Measurements from ENCODE around the gene TEX264. TPM values are rescaled to one million over a fixed set of nuclear protein-coding genes. Genes with fewer than 3 reads are reported as not detected.

TEX264 gene
- total and polyA plus RNA-seq, 7 donors, result 16.8 to 71.5 (median 29.6) TPM

DNA sequence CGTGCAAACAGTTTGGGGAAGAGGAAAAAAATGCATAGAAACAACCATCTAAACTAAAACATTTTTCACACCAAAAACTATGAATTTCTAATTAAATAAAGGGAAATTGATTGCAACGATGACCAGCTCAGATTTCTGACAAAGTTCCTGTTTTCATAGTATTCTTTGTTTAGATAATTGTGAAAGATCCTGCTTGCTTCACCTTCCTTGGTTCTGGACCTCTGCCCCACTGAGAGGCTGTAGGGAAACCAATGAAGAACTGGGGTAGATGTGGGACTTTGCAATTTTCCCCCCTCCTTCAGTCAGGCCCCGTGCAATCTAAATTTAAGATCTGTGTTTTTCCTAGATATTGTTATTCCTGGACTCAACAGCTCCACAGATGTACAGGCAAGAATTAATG is 13.8 kb upstream of the TEX264 start:
- WGBS, 3 donors, result 89 to 92% (median 90%) methylated on average over 3 of the region's 3 CpGs
- H3K4me3 ChIP-seq, result no peak overlapping the region
- H3K27me3 ChIP-seq (ENCODE audit: insufficient read depth in 3 of 3, low read length in 2 of 3), result no peaks in the 10 kb centered on the region
- no peak overlapping the region for H3K27ac ChIP-seq
- ATAC-seq, result no peak
- intact Hi-C loops (cut with DNase I), result no loop called here
- TF ChIP-seq, protein P1, sequence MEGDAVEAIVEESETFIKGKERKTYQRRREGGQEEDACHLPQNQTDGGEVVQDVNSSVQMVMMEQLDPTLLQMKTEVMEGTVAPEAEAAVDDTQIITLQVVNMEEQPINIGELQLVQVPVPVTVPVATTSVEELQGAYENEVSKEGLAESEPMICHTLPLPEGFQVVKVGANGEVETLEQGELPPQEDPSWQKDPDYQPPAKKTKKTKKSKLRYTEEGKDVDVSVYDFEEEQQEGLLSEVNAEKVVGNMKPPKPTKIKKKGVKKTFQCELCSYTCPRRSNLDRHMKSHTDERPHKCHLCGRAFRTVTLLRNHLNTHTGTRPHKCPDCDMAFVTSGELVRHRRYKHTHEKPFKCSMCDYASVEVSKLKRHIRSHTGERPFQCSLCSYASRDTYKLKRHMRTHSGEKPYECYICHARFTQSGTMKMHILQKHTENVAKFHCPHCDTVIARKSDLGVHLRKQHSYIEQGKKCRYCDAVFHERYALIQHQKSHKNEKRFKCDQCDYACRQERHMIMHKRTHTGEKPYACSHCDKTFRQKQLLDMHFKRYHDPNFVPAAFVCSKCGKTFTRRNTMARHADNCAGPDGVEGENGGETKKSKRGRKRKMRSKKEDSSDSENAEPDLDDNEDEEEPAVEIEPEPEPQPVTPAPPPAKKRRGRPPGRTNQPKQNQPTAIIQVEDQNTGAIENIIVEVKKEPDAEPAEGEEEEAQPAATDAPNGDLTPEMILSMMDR (IDR thresholded peaks at IDR 0.05), result no peak
- H3K4me1 ChIP-seq, result no peaks in the 10 kb centered on the region
- H3K9me3 ChIP-seq, result no peaks in the 10 kb centered on the region
- peaks cover 11 to 71% of the 10 kb centered on the region in 2 donors for H3K36me3 ChIP-seq (ENCODE audit: insufficient read depth in 1 of 2, low read depth in 1 of 2)
- DNase-seq, result no peak

DNA sequence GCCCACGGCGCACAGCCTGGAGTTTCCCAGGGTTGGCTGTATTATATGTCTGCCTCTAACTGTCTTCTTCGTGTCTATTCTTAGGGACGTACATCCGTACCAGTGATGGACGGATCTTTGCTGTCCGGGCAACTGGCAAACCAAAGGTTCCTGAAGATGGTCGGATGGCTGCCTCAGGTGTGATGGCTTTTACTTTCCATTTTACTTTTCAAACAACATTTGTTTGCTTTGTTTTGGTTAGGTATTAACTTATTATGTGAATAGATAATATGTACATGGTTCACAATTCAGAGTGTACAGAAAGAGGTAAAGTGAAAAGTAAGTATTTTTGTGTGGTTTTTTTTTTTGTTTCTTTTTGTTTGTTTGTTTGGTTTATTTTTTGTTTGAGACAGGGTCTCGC is 11.1 kb upstream of the TEX264 start:
- Histone ChIP-seq H3K4me3 (no peak overlapping the region), H3K4me1 (no peaks in the 10 kb centered on the region), H3K9me3 (no peaks in the 10 kb centered on the region), H3K36me3 (ENCODE audit: insufficient read depth in 1 of 2, low read depth in 1 of 2) (peaks cover 11 to 95% of the 10 kb centered on the region in 2 donors), H3K27me3 (ENCODE audit: insufficient read depth in 3 of 3, low read length in 2 of 3) (no peaks in the 10 kb centered on the region), H3K27ac (no peak overlapping the region)
- ATAC-seq, result no peak
- intact Hi-C loops (cut with DNase I), result no loop called here
- no peak for DNase-seq
- TF ChIP-seq, protein P1 (IDR thresholded peaks at IDR 0.05), result no peak
- 95 to 96% (median 96%) methylated on average over 9 of the region's 9 CpGs for WGBS, 3 donors

DNA sequence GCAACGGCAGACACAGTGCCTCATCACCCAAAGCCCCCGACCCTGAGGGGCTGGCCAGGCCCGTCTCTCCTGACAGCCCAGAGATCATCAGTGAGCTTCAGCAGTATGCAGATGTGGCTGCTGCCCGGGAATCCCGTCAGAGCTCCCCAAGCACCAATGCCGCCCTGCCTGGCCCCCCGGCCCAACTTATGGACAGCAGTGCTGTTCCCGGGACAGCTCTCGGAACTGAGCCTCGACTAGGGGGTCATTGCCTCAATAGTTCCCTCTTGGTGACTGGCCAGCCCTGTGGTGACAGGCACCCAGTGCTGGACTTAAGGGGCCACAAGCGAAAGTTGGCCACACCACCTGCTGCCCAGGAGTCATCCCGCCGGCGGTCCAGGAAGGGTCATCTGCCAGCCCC is 8.6 kb upstream of the TEX264 start:
- Histone ChIP-seq H3K36me3 (ENCODE audit: insufficient read depth in 1 of 2, low read depth in 1 of 2) (peaks cover 11 to 77% of the 10 kb centered on the region in 2 donors), H3K9me3 (no peaks in the 10 kb centered on the region), H3K4me3 (no peak overlapping the region), H3K27me3 (ENCODE audit: insufficient read depth in 3 of 3, low read length in 2 of 3) (no peaks in the 10 kb centered on the region), H3K4me1 (no peaks in the 10 kb centered on the region), H3K27ac (no peak overlapping the region)
- 92 to 95% (median 94%) methylated on average over 14 of the region's 14 CpGs for WGBS, 3 donors
- ATAC-seq, result no peak
- TF ChIP-seq, protein P1 (IDR thresholded peaks at IDR 0.05), result no peak
- intact Hi-C loops (cut with DNase I), result no loop called here
- DNase-seq, result no peak

DNA sequence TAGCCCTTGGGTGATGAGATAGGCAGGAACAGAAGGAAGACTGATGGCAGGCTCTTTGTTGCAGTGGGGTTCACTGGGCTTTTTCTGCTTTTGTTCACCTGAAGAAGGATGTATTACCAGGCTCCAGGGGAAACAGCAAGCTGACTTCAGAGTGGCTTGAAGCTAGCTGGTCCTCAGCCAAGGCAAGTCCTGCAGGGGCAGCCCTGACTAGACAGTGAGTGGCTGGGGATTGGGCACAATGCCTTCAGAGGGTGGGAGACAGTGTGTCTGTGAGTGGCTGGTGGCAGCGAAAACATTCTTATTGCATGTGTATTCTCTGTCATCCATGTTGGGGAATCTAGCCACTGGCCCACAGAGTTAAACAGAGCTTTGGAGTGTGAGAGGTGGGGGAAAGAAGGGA is 2.3 kb upstream of the TEX264 start:
- ATAC-seq, result no peak
- Histone ChIP-seq H3K4me1 (peaks cover 10% of the 10 kb centered on the region), H3K27me3 (ENCODE audit: insufficient read depth in 3 of 3, low read length in 2 of 3) (no peaks in the 10 kb centered on the region), H3K36me3 (ENCODE audit: insufficient read depth in 1 of 2, low read depth in 1 of 2) (peaks cover 0 to 16% of the 10 kb centered on the region in 2 donors), H3K4me3 (no peak overlapping the region), H3K9me3 (no peaks in the 10 kb centered on the region), H3K27ac (no peak overlapping the region)
- no peak for DNase-seq
- WGBS, 3 donors, result 88 to 98% (median 93%) methylated on average over 1 of the region's 1 CpG
- TF ChIP-seq, protein P1 (IDR thresholded peaks at IDR 0.05), result no peak
- intact Hi-C loops (cut with DNase I), result loop anchor here (1.0 to 2.0 kb wide), 2 partner anchors 166 to 167 kb away; no protein-coding TSS in a partner anchor
